HG02884 (cell line): ENCODE data around the gene COL1A2.
A peak's percentile ranks its signal among the peaks of the same experiment; 100 is the strongest.

Experiments
- ATAC-seq: cut with Tn5 transposase; IDR thresholded peaks from one replicate; pipeline ENCODE4 v1.9.1; 2021; ENCODE audit warnings: mild to moderate bottlenecking, moderate library complexity; ENCODE audit not compliant: unreplicated experiment

COL1A2 gene

GRCh38 chr7:94432281-94432670, 37.6 kb downstream of the COL1A2 start:
- no peak for ATAC-seq

DNA sequence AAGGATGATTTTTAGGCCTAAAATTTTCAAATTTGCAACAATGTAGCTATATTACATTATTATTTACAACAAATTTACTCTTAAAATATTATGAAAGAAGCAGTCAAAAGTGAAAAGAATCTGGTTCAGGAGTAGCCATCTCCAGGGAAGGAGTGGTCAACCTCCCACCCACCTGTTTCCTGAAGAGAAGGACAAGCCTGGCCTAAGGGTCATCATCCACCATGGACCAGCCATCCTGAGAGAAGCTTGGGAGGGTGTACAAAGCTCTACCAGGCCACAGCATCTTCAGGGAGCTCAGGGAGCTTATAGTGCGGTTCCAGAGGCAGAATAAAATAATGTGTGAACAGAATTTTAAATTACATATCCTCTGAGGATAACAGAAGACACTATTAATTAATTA, 38.1 kb downstream of the COL1A2 start:
- no peak for ATAC-seq

GRCh38 chr7:94433224-94433623, 38.5 kb downstream of the COL1A2 start:
- ATAC-seq, result no peak

- no peak for ATAC-seq
Measured at GRCh38 chr7:94434042-94434441, 39.3 kb downstream of the COL1A2 start.

GRCh38 chr7:94436018-94436604, 41.4 kb downstream of the COL1A2 start:
- ATAC-seq, result peak; percentile 99

DNA sequence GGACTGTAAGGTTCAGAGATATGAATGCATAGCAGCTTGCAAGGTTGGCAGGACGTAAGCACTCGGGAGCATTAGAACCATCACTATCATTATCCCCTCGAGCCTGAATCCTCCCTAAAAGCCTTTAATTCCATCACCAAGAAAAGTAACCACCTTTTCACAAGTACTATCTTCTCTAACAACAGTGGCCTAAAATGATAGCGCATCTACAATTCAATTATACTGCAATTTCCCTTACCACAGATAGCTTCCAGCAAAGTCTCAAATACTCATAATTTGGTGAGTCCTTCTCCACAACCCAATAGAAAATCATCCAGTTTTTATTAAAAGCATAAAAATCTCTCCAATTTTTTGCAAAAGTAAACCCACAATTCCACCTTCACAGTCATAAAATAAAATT, 42.0 kb downstream of the COL1A2 start:
- no peak for ATAC-seq

- ATAC-seq, result no peak
Measured at GRCh38 chr7:94439893-94440381, 45.2 kb downstream of the COL1A2 start.

- no peak for ATAC-seq
Measured at GRCh38 chr7:94440451-94441039, 45.9 kb downstream of the COL1A2 start.

DNA sequence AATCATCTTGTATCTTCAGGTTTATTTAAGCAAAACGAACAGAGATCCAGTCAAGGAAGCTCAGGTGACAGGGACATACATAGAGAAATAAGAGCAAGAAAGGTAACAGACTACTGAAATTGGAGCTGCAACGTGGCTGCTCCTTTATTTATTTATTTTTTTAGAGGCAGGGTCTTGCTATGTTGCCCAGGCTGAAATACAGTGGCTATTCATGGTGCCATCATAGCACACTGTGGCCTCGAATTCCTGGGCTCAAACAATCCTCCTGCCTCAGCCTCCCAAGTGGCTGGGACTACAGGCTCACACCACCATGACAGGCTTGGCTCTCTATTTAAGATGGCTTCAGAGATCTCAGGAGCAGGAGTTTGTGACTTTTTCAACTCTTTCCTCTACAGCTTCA, 46.4 kb downstream of the COL1A2 start:
- no peak for ATAC-seq

- ATAC-seq, result no peak
Measured at GRCh38 chr7:94442639-94443038, 47.9 kb downstream of the COL1A2 start.

DNA sequence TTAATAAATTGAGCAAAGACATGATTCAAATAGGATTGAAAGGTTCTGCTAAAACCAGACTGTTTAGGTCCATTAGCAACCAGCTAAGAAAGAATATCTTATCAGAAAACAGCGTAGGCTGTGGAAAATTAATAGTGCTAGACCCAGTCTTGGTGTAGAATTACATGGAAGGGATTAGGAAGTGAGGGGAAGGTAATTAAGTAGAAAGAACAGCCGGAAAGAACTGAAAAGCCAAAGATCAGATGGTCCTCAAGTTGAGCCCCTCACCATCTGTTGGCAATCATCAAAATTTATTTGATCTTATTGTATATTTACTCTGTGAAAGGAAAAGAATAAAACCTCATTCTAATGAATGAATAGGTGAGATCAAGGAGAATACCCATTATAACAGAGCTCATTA, 50.1 kb downstream of the COL1A2 start:
- ATAC-seq, result no peak

GRCh38 chr7:94445696-94446194, 51.0 kb downstream of the COL1A2 start:
- no peak for ATAC-seq

DNA sequence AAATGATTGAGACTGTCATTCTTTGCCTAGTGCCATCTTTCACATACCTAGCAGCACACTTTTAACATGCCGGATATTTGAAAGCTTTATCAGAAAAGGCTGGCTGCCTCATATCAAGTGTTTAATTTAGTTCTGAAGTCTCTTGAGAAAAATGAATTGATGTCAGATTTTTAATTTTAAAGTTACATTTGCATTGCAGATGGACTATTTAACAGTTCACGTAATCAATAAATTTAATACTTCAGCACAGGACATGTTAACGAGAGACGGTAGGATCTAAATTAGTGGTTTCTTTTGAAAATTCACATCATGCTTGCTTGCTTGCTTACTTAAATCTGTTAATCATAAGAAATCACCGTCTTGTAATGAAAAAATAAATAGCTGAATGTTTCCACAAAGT, 51.6 kb downstream of the COL1A2 start:
- ATAC-seq, result no peak

- ATAC-seq, result peak; percentile 82
Measured at GRCh38 chr7:94449151-94449725, 54.5 kb downstream of the COL1A2 start.

DNA sequence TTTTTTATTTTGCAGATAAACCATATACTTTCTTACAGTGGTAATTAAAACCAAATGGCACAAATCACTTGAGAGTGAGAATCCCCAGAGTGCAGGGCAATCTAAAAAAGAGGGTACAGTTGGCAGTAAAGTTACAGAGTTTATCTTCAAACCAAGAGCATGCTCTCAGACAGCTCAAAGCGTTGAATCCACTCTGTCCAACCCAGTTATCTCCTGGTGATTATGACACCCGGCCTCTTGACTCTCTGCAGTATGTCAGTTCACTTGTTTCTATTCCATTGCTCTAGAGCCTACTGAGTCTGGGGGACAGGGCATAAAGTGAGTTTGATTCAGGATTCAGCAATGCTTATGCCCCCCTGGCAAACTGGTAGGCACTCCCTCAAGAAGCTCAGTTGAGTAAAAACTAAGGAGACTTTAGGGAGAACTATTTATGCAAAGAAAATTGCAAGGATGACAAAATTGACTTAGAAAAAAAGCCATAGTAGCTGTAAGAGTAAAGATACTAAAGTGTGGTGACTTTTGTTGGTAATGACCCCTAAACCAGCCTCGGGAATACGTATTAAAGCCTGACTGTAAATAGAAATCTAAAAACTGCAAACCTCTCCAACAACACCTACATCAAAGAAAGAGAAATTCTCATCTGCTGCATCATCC, 55.5 kb downstream of the COL1A2 start:
- ATAC-seq, result no peak

DNA sequence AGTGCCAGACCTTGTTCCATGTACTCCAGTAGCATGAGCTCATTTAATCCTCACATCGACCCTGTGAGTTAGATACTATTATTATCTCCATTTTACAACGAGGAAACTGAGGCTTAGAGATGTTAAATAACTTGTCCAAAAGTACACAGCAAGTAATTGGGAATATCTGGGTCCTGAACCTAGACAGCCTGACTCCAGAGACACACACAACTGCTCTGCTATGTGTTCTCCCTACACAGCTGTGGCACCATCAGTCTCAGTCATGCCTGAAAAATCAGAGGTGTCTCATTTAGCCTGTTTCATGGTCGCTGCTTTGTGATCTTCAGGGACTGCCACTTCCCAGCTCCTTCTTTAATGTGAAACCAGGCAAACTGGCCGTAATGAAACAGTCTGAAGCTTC, 56.5 kb downstream of the COL1A2 start:
- ATAC-seq, result no peak

- ATAC-seq, result no peak
Measured at GRCh38 chr7:94452239-94452638, 57.5 kb downstream of the COL1A2 start.

DNA sequence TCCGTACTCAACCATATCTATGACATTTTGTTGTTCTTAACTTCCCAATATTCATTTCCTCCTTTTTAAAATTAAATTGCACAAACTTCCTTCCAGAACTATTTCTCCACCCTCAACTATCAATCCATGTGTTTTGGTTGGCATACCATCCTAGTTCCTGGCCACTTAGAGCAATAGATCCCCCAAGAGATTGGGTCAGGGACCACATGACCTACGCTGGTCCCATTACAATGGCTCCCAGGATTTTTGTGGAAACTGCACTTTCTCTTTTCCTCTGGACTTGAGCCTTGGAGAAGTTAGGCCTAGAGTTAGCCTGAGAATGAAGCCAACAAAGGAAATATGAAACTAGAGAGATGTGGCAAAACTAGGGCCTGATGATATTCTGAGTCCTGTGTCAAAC, 59.2 kb downstream of the COL1A2 start:
- no peak for ATAC-seq

GRCh38 chr7:94458041-94458440, 63.3 kb downstream of the COL1A2 start:
- no peak for ATAC-seq

- ATAC-seq, result no peak
Measured at GRCh38 chr7:94466516-94466915, 71.8 kb downstream of the COL1A2 start.

GRCh38 chr7:94471604-94472003, 76.9 kb downstream of the COL1A2 start:
- ATAC-seq, result no peak

- no peak for ATAC-seq
Measured at GRCh38 chr7:94472608-94473007, 77.9 kb downstream of the COL1A2 start.
